Mucosa of gallbladder (tissue), 1 donor: Measurements from ENCODE around the gene RSL1D1. TPM values are rescaled to one million over a fixed set of nuclear protein-coding genes. Genes with fewer than 3 reads are reported as not detected.
A peak's percentile ranks its signal among the peaks of the same experiment; 100 is the strongest.
"Not testable (repeated sequence)": the region's sequence is repeated elsewhere in the genome, so short reads cannot be mapped to it uniquely, and the experiment has no call there.

ENCODE experiments used
- DNase-seq: peaks from one replicate; pipeline ENCODE4 v3.0.0-alpha.2; 2020; ENCODE audit warnings: low spot score
- total RNA-seq: library from RNA; stranded (reverse); gene quantifications from one replicate; pipeline ENCODE4 v1.2.1, GENCODE V29; 2021
- donor health status: DM: no; HTN: no; CAD: no.

The RSL1D1 gene
- total RNA-seq, 1 donor from 2014 or later, result 80.7 TPM

DNA sequence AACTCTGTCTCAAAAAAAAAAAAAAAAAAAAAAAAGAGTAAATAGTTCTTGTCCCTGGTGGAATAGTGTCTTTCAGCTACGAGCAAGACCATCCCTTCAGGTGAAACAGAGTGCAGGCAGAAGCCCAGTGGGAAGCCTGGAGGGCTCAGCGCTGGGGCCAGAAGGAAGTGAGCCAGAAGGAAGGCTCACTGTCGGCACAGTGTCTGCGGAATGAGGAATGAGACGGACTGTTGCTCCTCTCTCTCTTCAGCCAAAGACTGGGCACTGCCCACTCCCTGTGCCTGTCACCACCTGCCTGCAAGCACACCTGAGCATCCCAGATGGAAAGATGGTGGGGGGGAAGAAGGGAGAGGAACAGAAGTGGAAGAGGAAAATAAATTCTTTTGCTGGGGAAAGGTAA lies 7.5 kb downstream of the RSL1D1 start:
- DNase-seq, result no peak

DNA sequence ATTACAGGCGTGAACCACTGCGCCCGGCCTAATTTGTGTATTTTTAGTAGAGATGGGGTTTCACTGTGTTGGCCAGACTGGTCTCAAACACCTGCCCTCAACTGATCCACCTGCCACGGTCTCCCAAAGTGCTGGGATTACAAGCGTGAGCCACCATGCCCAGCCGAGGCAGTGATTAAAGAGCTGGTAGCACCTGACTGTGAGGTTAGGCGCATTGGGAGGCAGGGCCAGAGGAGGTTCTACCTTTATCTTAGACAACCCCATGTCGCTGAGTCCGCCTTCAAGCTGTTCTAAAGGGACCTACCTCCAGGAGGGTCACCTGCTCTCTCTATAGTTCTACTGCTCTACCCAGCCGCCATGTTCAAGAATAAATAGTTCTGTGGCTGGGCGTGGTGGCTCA lies 8.1 kb downstream of the RSL1D1 start:
- no peak for DNase-seq

DNA sequence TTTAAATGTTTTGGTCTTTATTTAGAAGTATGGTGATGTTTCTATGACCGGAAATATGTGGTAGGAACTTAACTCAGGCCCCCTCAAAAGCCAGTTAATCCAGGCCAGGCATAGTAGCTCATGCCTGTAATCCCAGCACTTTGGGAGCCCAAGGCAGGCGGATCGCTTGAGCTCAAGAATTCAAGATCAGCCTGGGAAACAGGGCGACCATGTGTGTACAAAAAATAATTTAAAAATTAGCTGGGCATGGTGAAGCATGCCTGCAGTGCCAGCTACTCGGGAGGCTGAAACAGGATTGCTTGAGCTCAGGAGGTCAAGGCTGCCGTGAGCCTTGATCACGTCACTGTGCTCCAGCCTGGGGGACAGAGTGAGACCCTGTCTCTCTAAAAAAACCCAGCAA lies 10.3 kb downstream of the RSL1D1 start:
- no peak for DNase-seq

DNA sequence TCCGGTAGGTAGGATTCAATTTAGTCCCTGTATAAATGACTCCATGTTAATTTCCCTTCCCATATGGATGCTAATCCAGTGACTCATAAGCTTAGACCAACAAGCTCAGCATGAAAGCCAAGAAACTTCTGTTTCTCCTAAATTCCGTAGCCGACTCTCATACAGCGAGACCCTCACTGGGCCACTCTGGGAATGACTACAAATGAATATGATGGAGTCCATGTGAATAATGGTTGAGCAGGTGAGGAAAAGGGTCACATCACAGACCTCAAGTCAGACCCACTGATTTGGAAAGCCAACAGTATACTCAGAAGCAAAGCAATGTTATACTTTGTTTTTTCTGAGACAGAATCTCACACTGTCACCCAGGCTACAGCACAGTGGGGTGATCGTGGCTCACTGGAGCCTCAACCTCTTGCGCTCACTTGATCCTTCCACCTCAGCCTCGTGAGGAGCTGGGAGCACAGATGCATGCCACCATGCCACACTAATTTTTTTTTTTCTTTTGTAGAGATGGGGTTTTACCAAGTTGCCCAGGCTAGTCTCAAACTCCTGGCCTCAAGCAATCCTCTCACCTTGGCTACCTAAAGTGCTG lies 14.6 kb downstream of the RSL1D1 start:
- DNase-seq, result no peak

DNA sequence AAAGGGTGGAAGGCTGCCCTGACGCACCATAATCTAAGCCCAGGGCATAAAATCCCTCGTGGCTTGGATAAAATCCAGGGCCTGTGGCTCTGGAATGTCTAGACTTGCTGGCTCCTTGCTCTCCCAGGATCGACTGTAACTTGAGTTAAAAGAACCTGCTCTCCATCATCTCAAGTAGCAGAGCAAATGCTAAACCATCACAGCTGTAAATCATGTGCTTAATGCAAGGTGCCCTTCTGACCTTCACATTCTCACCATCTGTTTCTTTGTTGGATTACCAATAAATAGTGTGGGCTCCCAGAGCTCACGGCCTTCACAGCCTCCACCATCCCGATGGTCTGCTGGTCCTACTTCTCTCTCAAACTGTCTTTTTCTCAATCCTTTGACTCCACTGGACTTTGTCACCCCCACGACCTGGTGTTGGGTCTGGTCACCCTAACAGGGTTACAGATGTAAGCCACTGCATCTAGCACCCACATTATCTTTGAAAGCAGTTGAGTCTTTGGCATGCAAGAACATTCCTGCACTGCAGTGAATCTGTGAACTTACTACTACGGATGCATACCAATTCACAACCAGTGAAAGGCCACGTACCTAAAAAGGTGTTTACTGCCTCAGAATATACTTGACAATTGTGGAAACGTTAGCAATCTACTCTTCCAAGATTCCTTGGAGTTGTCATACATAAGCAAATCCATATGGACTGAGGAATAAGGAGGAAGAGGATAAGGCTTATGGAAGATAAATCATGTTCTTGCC lies 15.3 kb downstream of the RSL1D1 start:
- no peak for DNase-seq

DNA sequence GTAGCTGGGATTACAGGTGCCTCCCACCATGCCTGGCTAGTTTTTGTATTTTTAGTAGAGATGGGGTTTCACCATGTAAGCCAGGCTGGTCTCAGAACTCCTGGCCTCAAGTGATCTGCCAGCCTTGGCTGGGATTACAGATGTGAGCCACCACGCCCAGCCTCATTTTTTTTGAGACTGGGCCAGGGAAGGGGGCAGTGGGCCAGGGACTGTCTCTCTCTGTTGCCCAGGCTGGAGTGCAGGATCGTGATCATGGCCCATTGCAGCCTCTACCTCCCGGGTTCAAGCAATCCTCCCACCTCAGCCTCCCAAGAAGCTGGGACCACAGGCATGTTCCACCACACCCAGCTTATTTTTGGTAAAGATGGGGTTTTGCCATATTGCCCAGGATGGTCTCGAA lies 16.0 kb downstream of the RSL1D1 start:
- DNase-seq, result no peak

DNA sequence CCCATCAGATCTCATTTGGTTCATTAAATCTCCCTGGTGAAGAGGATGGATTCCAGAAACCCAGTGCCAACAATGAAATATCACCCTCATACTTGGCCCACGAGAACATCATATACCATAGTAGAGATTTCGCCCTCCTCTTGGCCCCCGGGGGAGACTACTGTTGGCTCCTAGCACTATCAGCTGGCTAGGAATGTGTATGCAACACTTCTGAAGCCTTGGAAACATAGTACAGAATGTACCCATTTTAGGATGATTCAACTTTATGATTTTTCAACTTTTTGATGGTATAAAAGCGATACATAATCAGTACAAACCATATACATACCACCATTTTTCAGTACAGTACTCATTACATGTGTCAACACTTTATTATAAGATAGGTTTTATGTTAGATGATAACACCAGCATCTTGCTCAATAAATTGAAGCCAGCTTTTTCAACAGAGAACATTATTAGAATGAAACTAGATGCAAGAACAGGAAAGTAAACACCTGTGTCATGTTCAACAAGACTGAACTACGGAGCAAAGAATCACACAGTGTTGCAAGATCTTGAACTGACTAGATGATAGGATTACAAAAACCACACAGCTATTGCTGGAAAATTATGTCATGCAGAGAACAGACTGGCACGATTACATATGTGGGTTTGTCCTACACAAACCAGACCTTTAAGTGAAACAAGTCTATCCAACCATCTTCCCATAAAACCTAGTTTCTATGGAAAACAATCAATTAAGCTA lies 17.2 kb downstream of the RSL1D1 start:
- no peak for DNase-seq

DNA sequence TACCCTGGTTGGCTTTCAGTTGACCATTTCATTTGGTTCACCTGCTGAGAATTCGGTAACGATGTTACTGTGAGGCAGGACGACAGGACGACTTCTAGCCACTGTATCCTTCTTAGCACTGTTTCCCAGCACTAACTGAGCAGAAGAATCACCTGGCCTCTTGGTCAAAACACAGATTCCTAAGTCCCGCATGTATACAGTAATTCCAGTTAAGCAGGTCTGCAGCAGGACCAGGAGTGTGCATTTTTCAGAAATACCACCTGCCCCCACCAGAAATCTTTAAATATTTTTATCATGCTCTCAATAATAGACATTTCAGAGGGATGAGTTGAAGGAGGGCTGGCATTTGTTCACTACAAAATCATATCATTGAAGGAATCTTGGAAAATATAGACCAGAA lies 22.6 kb downstream of the RSL1D1 start:
- no peak for DNase-seq

DNA sequence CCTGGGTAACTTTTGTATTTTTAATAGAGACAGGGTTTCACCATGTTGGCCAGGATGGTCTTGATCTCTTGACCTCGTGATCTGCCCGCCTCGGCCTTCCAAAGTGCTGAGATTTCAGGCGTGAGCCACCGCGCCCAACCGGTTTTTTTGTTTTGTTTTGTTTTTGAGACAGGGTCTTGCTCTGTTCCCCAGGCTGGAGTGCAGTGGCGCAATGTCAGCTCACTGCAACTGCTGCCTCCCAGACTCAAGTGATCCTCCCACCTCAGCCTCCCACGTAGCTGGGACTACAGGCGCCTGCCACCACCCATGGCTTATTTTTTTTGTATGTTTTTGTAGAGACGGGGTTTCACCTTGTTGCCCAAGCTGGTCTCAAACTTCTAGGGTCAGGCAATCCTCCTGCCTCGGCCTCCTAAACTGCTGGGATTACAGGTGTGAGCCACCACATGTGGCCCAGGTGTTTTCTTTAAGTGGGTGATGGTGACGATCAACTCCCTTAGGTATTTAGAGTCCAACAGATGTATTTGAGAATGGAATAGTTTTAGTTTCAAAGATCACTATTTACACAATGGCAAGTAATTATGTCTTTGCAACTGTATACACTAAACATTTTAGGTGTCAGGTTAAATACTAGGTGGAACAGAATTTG lies 25.7 kb downstream of the RSL1D1 start:
- DNase-seq, result not testable (repeated sequence)

DNA sequence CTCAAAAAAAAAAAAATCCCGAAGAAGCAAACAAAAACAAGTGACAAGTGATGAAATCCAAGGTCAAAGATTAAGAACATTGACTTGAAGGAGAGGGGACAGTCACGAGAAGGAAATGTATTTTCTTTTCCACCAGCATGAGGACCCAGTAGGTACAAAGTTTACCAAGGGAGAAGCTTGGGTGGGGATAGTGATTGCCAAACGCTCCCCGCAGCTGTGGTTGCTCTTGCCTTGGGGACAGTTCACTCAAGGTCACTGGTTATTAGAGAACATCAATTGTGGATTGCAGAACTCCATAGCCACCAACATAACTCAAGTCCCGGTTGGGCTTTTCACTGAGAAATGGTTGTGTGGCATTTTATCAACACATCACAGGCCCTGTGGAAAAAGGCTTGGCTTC lies 27.0 kb downstream of the RSL1D1 start:
- peak; percentile 58 for DNase-seq

DNA sequence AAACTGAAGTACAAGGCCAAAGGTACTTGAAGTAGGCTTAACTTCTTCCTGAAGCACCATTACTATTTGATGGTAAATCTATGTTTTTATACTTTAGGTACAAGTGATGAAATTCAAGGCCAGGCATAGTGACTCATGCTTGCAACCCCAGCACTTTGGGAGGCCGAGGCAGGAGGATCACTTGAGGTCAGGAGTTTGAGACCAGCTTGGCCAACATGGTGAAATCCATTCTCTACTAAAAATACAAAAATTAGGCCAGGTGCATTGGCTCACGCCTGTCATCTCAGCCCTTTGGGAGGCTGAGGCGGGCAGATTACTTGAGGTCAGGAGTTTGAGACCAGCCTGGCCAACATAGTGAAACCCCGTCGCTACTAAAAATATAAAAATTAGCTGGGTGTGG lies 27.7 kb downstream of the RSL1D1 start:
- DNase-seq, result not testable (repeated sequence)

DNA sequence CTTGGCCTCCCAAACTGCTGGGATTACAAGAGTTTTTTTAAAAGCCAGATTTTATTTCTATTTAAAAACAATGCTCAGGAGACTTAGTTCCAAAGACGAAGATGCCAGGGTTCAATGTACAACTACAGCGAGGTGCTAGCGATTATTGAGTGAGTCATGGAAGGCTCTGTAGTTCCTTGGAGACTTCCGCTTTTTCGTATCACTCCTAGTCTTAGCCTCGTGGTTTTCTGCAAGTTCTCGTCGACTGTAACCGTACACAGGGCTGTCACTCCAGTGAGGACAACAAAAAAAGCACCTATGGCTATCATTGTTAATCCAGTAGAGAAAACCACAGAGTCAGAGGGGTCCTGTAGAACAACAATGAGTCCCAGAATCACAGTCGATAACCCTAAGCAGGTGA lies 31.5 kb downstream of the RSL1D1 start:
- no peak for DNase-seq

DNA sequence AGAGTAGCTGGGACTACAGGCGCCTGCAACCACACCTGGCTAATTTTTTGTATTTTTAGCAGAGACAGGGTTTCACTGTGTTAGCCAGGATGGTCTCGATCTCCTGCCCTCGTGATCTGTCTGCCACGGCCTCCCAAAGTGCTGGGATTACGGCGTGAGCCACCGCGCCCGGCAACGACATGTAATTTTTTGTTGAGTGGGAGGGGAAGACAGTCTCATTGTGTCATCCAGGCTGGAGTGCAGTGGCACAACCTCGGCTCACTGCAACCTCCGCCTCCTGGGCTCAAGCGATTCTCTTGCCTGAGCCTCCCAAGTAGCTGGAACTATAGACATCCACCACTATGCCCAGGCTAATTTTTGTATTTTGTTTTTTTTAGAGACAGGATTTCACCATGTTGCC lies 32.4 kb downstream of the RSL1D1 start:
- DNase-seq, result not testable (repeated sequence)

DNA sequence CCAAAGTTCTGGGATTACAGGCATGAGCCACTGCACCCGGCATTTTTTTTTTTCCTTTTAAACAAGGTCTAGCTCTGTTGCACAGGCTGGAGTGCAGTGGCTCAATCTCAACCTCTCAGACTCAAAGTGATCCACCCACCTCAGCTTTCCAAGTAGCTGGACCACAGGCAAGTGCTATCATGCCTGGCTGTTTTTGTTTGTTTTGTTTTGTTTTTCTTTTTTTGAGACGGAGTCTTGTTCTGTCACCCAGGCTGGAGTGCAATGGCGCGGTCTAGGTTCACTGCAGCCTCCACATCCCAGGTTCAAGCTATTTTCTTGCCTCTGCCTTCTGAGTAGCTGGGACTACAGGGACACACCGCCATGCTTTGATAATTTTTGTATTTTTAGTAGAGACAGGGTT lies 35.2 kb downstream of the RSL1D1 start:
- DNase-seq, result no peak

DNA sequence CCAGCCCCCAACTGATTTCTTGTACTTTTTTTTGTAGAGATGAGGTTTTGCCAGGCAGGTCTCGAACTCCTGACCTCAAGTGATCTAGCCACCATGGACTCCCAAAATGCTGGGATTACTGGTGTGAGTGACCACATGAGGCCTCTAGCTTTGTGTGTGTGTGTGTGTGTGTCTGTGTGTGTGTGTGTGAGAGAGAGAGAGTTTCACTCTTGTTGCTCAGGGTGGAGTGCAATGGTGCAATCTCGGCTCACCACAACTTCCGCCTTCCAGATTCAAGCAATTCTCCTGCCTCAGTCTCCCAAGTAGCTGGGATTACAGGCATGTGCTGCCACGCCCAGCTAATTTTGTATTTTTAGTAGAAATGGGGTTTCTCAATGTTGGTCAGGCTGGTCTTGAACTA lies 36.5 kb downstream of the RSL1D1 start:
- not testable (repeated sequence) for DNase-seq

DNA sequence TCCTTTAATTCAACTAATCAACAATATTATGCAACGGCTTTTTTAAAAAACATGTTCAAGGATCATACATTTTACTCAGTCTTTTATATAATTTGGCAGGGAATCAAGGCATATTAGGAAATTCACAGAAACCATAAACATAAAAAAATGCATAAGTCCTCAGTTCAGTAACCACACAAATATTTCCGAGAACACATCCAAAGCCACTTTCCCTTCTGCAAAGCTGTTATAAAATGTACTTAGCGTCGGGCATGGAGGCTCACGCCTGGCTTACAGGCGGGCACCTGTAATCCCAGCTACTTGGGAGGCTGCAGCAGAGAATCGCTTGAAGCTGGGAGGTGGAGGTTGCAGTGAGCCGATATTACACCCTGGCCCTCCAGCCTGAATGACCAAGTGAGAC lies 44.6 kb downstream of the RSL1D1 start:
- no peak for DNase-seq

DNA sequence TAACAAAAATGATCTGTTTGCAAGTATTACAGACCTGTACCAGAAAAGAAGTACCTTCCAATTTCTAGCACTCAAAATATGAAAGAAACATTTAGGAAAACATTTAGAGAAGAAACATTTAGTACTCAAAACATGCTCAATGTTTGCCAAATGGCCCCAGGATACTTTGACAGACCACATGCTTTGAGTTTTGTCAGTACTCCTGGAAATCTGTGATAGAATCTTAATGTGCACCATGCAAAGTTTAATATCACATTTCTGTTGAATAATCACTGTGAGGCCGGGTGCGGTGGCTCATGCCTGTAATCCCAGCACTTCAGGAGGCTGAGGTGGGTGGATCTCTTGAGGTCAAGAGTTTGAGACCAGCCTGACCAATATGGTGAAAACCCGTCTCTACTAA lies 45.8 kb downstream of the RSL1D1 start:
- no peak for DNase-seq

DNA sequence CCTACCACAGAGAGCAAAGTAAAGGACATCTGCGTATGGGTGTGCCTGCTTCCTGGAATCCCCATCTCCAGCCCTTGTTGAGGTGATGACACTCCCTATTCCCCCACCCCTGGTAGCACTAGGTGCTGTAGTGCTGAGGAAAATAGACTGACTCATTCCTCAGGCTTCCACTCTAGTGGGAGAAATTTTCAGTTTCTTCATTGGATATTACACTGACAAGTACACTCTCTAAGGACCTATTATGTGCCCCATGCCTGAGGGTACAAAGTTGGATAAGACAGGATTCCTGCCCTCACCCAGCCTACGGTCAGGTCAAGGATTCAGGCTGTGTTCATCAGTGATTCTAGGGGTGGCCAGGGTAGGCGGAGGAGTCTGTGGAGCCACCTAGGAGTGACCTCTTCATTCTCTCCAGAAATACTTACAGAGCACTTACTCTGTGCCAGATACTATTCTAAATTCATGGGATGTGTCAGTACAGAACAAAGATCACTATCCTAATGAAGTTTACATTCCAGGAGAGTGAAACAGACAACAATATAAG lies 49.8 kb downstream of the RSL1D1 start:
- no peak for DNase-seq

DNA sequence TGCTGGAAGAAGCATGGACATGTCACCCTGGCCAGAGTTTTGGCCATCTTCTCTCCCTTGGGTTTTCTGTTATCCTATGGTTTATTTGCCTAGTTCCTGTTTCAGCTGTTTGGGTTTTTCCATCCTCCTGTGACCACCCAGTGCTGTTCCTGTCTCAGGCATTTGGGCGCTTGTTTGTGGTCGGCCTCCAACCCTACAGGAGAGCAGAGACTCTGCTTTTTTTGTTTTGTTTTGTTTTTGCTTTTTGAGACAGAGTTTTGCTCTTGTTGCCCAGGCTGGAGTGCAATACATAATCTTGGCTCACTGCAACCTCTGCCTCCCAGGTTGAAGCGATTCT lies 51.0 kb downstream of the RSL1D1 start:
- no peak for DNase-seq

DNA sequence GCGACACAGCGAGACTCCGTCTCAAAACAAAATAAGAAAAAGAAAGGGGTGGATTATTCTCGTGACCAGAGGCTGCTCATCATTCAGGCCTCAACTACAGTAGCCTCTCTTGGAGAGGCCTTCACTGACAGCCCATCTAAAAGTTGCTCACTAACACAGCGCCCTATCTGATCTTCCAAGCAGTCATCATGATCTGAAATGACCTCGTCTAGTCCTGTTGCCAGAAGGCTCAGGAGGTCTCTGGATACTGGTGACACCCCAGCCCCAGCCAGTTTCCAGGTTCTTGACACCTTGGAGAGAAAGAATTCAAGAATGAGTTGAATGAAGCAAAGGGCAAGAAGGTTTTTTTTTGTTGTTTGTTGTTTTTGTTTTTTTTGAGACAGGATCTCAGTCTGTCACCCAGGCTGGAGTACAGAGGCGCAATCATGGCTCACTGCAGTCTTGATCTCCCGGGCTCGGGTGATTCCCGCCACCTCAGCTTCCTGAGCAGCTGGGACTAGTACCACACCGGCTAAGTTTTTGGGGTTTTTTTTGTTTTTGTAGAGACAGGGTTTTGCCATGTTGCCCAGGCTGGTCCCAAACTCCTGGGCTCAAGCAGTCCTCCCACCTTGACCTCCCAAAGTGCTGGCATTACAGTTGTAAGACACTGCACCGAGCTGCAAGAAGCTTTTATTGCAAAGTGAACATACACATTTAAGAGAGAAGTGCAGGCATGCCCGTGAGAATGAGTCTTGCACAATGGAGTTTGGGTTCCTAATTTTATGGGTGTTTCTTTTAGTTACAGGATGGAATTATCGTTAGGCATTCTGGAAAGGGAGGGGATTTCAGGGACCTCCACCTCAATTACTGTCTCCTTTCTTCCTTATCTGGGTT lies 51.6 kb downstream of the RSL1D1 start:
- DNase-seq, result no peak

DNA sequence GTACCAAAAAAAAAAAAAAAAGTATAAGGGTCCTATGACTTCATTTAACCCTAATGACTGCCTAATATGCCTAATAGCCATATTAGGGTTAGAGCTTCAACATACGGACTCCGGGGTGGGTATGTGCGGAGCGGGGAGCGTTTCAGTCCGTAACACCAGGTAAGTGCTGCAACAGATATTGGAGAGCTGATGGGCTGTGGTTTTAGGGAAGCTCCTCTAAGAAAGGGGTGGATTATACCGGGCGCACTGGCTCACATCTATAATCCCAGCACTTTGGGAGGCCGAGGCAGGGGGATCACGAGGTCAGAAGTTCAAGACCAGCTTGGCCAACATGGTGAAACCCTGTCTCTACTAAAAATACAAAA lies 52.3 kb downstream of the RSL1D1 start:
- DNase-seq, result no peak

DNA sequence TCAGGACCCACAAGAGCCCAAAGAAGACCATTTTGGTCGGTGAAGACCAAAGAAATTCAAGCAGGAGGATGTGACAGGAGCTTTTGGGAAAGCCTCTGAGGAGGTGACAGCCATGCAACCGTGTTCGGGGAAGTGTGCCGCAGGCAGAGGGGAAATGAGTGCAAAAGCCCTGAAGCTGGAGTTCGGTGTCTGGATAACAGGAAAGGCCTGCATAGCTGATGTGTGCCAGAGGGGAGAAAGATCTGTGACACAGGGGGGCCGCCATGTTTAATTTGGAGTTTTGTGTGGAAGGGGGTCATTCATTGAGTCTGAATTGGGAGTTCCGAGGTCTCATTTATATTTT lies 53.4 kb downstream of the RSL1D1 start:
- no peak for DNase-seq
